HepG2 (cell line): Measurements from ENCODE around the gene SMYD1. TPM values are rescaled to one million over a fixed set of nuclear protein-coding genes. Genes with fewer than 3 reads are reported as not detected.
A peak's percentile ranks its signal among the peaks of the same experiment; 100 is the strongest.

Source experiments
- CREB1 ChIP-seq, 2 experiments: fragments of 450-650 bp in 1 of 2; IDR thresholded peaks; 2 replicates each; pipeline ENCODE4 v1.6.1; 2016 to 2017; ENCODE audit warnings: control low read depth in 1 of 2, mild to moderate bottlenecking in 1 of 2, missing compliant biosample characterization in 1 of 2, missing genetic modification characterization in 1 of 2
- DMAP1 ChIP-seq: IDR thresholded peaks from 2 replicates; pipeline ENCODE4 v1.6.1; 2016
- FOXA1 ChIP-seq, 2 experiments: fragments of 450-650 bp in 1 of 2; sonication (generic) in 1 of 2; formaldehyde crosslinking in 1 of 2; IDR thresholded peaks; 2 replicates each; pipeline versions ENCODE4 v1.4.0 to v1.6.1; 2016 to 2020; ENCODE audit warnings: missing genetic modification reagents in 1 of 2
- FOXJ3 ChIP-seq: sonication (generic); formaldehyde crosslinking; IDR thresholded peaks from 2 replicates; pipeline ENCODE4 v1.4.0; 2020; ENCODE audit warnings: missing genetic modification reagents, mild to moderate bottlenecking, borderline replicate concordance
- HNF4G ChIP-seq, 2 experiments: sonication (generic) in 1 of 2; formaldehyde crosslinking in 1 of 2; IDR thresholded peaks; 2 replicates each; pipeline versions ENCODE4 v1.4.0 to v1.6.1; 2011 to 2020; ENCODE audit warnings: borderline replicate concordance in 2 of 2, low read depth in 2 of 2, mild to moderate bottlenecking in 2 of 2, low read length in 1 of 2, missing genetic modification reagents in 1 of 2, moderate library complexity in 1 of 2
- NR2F2 ChIP-seq: IDR thresholded peaks from 2 replicates; pipeline ENCODE4 v1.6.1; 2012; ENCODE audit warnings: low read depth, inconsistent platforms, borderline replicate concordance
- PPARG ChIP-seq: conservative IDR thresholded peaks from 2 replicates; pipeline ENCODE4 v1.6.1; 2016; ENCODE audit warnings: missing biosample characterization, missing genetic modification reagents
- YY1 ChIP-seq: IDR thresholded peaks from 2 replicates; pipeline ENCODE4 v1.6.1; 2011; ENCODE audit warnings: low read length, low read depth, moderate library complexity, mild to moderate bottlenecking; ENCODE audit not compliant: insufficient read depth, insufficient replicate concordance
- ZEB1 ChIP-seq: IDR thresholded peaks from 2 replicates; pipeline ENCODE4 v1.6.1; 2012; ENCODE audit warnings: mild to moderate bottlenecking, low read depth, inconsistent platforms; ENCODE audit not compliant: insufficient replicate concordance
- ZHX1 ChIP-seq: sonication (generic); formaldehyde crosslinking; IDR thresholded peaks from 2 replicates; pipeline ENCODE4 v1.8.1; 2022; ENCODE audit warnings: low read depth, mild to moderate bottlenecking, missing genetic modification reagents
- ZNF468 ChIP-seq: sonication (generic); formaldehyde crosslinking; IDR thresholded peaks from 2 replicates; pipeline ENCODE4 v1.8.0; 2022; ENCODE audit warnings: mild to moderate bottlenecking, moderate library complexity, missing genetic modification reagents
- polyA plus RNA-seq, 8 experiments: library from polyadenylated mRNA; depleted of rRNA in 3 of 8; stranded (reverse) in 7 of 8; unstranded in 1 of 8; fragments of >200 nt; fragmentation: Illumina TruSeq in 4 of 8; extraction: Trizol in 4 of 8; gene quantifications; 2 replicates each; pipeline versions ENCODE4 v1.2.1 to v1.2.3, GENCODE V29; 2011 to 2016; ENCODE audit warnings: low read depth in 4 of 8, missing spikeins in 1 of 8, mixed read lengths in 1 of 8; ENCODE audit not compliant: insufficient read depth in 1 of 8
- total RNA-seq, 5 experiments: library from RNA; depleted of rRNA; stranded (reverse); fragments of >200 nt; fragmentation: Illumina TruSeq; extraction: Trizol; gene quantifications; 2 replicates each; pipeline ENCODE4 v1.2.3, GENCODE V29; 2016; ENCODE audit warnings: low read depth in 1 of 5
- TF ChIP-seq, protein P1 (sequence below): sonication (generic); formaldehyde crosslinking; IDR thresholded peaks from 2 replicates; pipeline ENCODE4 v1.4.0; 2020; ENCODE audit warnings: missing genetic modification reagents

Gene SMYD1
- total and polyA plus RNA-seq, 2 of the 13 experiments (the other 11 are each of a cell fraction or from before 2014, with no cell fraction given), result not detected

DNA sequence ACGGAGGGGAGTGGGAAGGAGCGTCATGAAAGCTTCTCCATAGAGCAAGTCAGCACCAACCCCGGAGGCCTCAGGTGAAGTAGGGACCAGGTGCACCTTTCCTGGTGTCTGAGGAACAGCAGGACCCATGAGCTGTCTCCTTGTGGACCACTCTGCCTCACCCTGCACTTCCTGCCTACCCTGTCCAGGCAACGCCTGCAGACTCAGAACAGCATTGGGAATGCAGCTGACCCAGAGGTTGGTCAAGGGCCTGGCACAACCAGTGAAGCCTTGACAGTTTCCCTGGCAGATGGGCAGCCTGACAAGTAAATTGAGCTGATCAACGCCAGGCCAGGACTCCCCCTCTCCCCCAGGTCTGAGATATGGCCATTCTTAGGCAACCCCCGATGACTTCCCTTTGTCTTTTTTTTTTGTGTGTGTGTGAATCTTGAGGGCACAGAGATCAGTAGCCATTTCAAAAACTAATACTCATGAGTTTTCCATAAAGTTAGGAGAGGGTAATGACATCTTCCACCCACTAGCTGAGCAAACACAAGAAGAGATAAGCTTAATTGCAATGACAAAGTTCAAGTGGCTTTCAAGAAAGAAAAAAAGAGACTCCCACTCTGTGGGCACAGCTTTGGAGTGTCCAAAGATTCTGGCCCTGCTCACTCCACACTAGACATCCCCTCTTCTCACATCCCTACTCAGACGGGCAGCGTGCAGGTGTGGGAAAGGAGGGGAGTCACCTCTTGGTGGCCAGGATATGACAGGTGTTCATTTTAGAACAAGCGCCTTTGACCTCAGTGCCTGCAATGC is 63.8 kb downstream of the SMYD1 start (continued):
- TF ChIP-seq CREB1 (IDR thresholded peaks at IDR 0.05) (no peak), CREB1 (CRISPR knock-in tag; IDR thresholded peaks at IDR 0.05) (peak; percentile 53; the same call in 1 of the 2 replicates), YY1 (peak; percentile 19), PPARG (CRISPR knock-in tag) (peak; percentile 94), NR2F2 (peak; percentile 85; the same call in 1 of the 2 replicates), FOXA1 (IDR thresholded peaks at IDR 0.05) (no peak), FOXA1 (CRISPR knock-in tag; IDR thresholded peaks at IDR 0.05) (peak; percentile 64), FOXJ3 (CRISPR knock-in tag) (peak; percentile 79; the same call in 1 of the 2 replicates), ZEB1 (peak; percentile 3), HNF4G (IDR thresholded peaks at IDR 0.05; ENCODE audit: borderline replicate concordance, low read depth, low read length) (peak; percentile 84), HNF4G (CRISPR knock-in tag; IDR thresholded peaks at IDR 0.05; ENCODE audit: borderline replicate concordance, low read depth) (peak; percentile 20; the same call in 1 of the 2 replicates), ZHX1 (CRISPR knock-in tag) (peak; percentile 5; the same call in 1 of the 2 replicates), ZNF468 (CRISPR knock-in tag) (0 out of 2 replicates have a peak, but pooled peaks have one; percentile 61), DMAP1 (CRISPR knock-in tag) (peak; percentile 31; the same call in 1 of the 2 replicates)
- TF ChIP-seq, protein P1, sequence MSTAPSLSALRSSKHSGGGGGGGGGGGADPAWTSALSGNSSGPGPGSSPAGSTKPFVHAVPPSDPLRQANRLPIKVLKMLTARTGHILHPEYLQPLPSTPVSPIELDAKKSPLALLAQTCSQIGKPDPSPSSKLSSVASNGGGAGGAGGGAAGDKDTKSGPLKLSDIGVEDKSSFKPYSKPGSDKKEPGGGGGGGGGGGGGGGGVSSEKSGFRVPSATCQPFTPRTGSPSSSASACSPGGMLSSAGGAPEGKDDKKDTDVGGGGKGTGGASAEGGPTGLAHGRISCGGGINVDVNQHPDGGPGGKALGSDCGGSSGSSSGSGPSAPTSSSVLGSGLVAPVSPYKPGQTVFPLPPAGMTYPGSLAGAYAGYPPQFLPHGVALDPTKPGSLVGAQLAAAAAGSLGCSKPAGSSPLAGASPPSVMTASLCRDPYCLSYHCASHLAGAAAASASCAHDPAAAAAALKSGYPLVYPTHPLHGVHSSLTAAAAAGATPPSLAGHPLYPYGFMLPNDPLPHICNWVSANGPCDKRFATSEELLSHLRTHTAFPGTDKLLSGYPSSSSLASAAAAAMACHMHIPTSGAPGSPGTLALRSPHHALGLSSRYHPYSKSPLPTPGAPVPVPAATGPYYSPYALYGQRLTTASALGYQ (CRISPR knock-in tag), result 0 out of 2 replicates have a peak, but pooled peaks have one; percentile 43
